Cardiac fibroblast (primary cell): ENCODE results near the gene SREBF2.
"Not testable (repeated sequence)": the region's sequence is repeated elsewhere in the genome, so short reads cannot be mapped to it uniquely, and the experiment has no call there.

Source experiments
- DNase-seq, 2 donors: peaks; one replicate each; pipeline versions ENCODE4 v3.0.0 to v3.0.0-alpha.2; 2010; ENCODE audit warnings: low read depth in 2 of 2
- H3K4me3 ChIP-seq, 2 donors: replicated peaks in 1 of 2; 1 replicate in 1 of 2; 2 replicates in 1 of 2; pipeline ENCODE4 v1.5.1; 2011; ENCODE audit warnings: low read depth in 2 of 2, low read length in 2 of 2, mild to moderate bottlenecking in 2 of 2, moderate library complexity in 1 of 2
- CTCF ChIP-seq: IDR thresholded peaks from one replicate; pipeline ENCODE4 v1.5.1; 2011; ENCODE audit warnings: low read depth, mild to moderate bottlenecking, low read length, inconsistent platforms

Gene SREBF2

GRCh38 chr22:41862530-41863266 lies 29.8 kb downstream of the SREBF2 start:
- DNase-seq: no peak
- TF ChIP-seq CTCF: no peak

GRCh38 chr22:41863472-41863871 lies 30.6 kb downstream of the SREBF2 start:
- DNase-seq: peak in 1 of 2 donors; percentile 38
- no peak overlapping the region for H3K4me3 ChIP-seq
- TF ChIP-seq CTCF: no peak

More at GRCh38 chr22:41862530-41863266, 29.8 kb downstream of the SREBF2 start:
- no peak overlapping the region for H3K4me3 ChIP-seq

GRCh38 chr22:41868556-41868955 lies 35.7 kb downstream of the SREBF2 start:
- TF ChIP-seq CTCF: no peak
- DNase-seq: no peak
- H3K4me3 ChIP-seq: no peak overlapping the region

GRCh38 chr22:41870081-41870480 lies 37.2 kb downstream of the SREBF2 start:
- DNase-seq: not testable (repeated sequence)

GRCh38 chr22:41870786-41871185 lies 37.9 kb downstream of the SREBF2 start:
- no peak overlapping the region for H3K4me3 ChIP-seq
- no peak for TF ChIP-seq CTCF
- DNase-seq: no peak

More at GRCh38 chr22:41870081-41870480, 37.2 kb downstream of the SREBF2 start:
- H3K4me3 ChIP-seq: not testable (repeated sequence)

- DNase-seq: no peak
Measured at GRCh38 chr22:41873391-41873790, 40.5 kb downstream of the SREBF2 start.

GRCh38 chr22:41874090-41874489 lies 41.2 kb downstream of the SREBF2 start:
- DNase-seq: no peak
- TF ChIP-seq CTCF: no peak
- no peak overlapping the region for H3K4me3 ChIP-seq

More at GRCh38 chr22:41873391-41873790, 40.5 kb downstream of the SREBF2 start:
- no peak for TF ChIP-seq CTCF
- H3K4me3 ChIP-seq: no peak overlapping the region
